LHCN-M2 (cell line): ENCODE measurements around the gene ASB10. TPM values are rescaled to one million over a fixed set of nuclear protein-coding genes. Genes with fewer than 3 reads are reported as not detected.

ENCODE experiments used
- total RNA-seq: library from RNA; depleted of rRNA; stranded (reverse); fragments of >200 nt; gene quantifications from 2 replicates; pipeline ENCODE4 v1.2.3, GENCODE V29; 2014; rRNA removed

The ASB10 gene
- total RNA-seq, 1 experiment from 2014 or later, result not detected

Other genes with a start within 250 kb of the ASB10 start
- gene KCNH2, start 208.9 kb downstream of the ASB10 start, total RNA-seq, result 0.11 TPM in 1 of 2 replicates, not detected in the other
- gene NOS3, start 196.2 kb downstream of the ASB10 start, total RNA-seq, result 0.13 TPM in 1 of 2 replicates, not detected in the other
- 0.06 TPM in 2 replicates for gene ATG9B, start 162.8 kb downstream of the ASB10 start, total RNA-seq
- 61.1 and 64.0 TPM in 2 replicates for gene ABCB8, start 158.8 kb downstream of the ASB10 start, total RNA-seq
- 0.19 and 2.2 TPM in 2 replicates for gene ASIC3, start 138.7 kb downstream of the ASB10 start, total RNA-seq
- gene CDK5, start 129.4 kb downstream of the ASB10 start, total RNA-seq, result 47.1 and 47.4 TPM in 2 replicates
- gene SLC4A2, start 127.7 kb downstream of the ASB10 start, total RNA-seq, result 274 and 291 TPM in 2 replicates
- gene FASTK, start 106.4 kb downstream of the ASB10 start, total RNA-seq, result 141 and 146 TPM in 2 replicates
- 60.9 and 61.5 TPM in 2 replicates for gene TMUB1, start 103.8 kb downstream of the ASB10 start, total RNA-seq
- gene AGAP3, start 100.8 kb downstream of the ASB10 start, total RNA-seq, result 52.8 and 53.4 TPM in 2 replicates
- not detected in 2 replicates for gene GBX1, start 19.6 kb downstream of the ASB10 start, total RNA-seq
- not detected in 2 replicates for gene H2BK1, start 23.2 kb upstream of the ASB10 start, total RNA-seq
- gene ABCF2, start 40.0 kb upstream of the ASB10 start, total RNA-seq, result 111 and 115 TPM in 2 replicates
- gene CHPF2, start 45.2 kb upstream of the ASB10 start, total RNA-seq, result 123 and 133 TPM in 2 replicates
- 150 and 161 TPM in 2 replicates for gene SMARCD3, start 61.4 kb upstream of the ASB10 start, total RNA-seq
- 60.8 and 67.4 TPM in 2 replicates for gene NUB1, start 154.6 kb upstream of the ASB10 start, total RNA-seq
- 1.3 TPM in 1 of 2 replicates, not detected in the other for gene WDR86, start 222.8 kb upstream of the ASB10 start, total RNA-seq